H1 (cell line): ENCODE data around the gene GABRG3. TPM values are rescaled to one million over a fixed set of nuclear protein-coding genes. Genes with fewer than 3 reads are reported as not detected.

ENCODE experiments used
- CTCF ChIA-PET: fragments of 300-600 bp; sonication (Branson Sonifier 250); formaldehyde crosslinking; loops from one replicate; lab custom pipeline; 2021; ENCODE audit not compliant: partially characterized antibody; lab: Charles Lee
- POLR2A ChIA-PET: fragments of 300-600 bp; sonication (Branson Sonifier 250); formaldehyde crosslinking; loops from one replicate; lab custom pipeline; 2021; ENCODE audit warnings: inconsistent platforms; ENCODE audit not compliant: partially characterized antibody; lab: Charles Lee
- DNase-seq, 2 experiments: peaks; one replicate each; pipeline versions ENCODE4 v3.0.0 to v3.0.0-alpha.2; 2010 to 2022; ENCODE audit warnings: low spot score in 2 of 2, low read depth in 1 of 2, mixed read lengths in 1 of 2
- FAIRE-seq: peaks from 2 replicates; lab custom pipeline; 2011; peaks lifted over from hg19 to GRCh38; lab: Jason Lieb, UNC
- H2AFZ ChIP-seq: 2 replicates; pipeline ENCODE4 v1.8.1; 2012; ENCODE audit warnings: low read length, inconsistent platforms
- H2AK5ac ChIP-seq: 2 replicates; pipeline ENCODE4 v1.6.1; 2013; ENCODE audit warnings: low read depth, low read length
- H2BK120ac ChIP-seq: replicated peaks from 2 replicates; pipeline ENCODE3; 2013; ENCODE audit warnings: low read depth, low read length, inconsistent platforms
- H2BK12ac ChIP-seq: 2 replicates; pipeline ENCODE4 v1.6.1; 2013; ENCODE audit warnings: low read depth, low read length
- H2BK15ac ChIP-seq: 2 replicates; pipeline ENCODE4 v1.6.1; 2013; ENCODE audit warnings: low read length
- H2BK20ac ChIP-seq: 2 replicates; pipeline ENCODE4 v1.6.1; 2013; ENCODE audit warnings: low read length
- H2BK5ac ChIP-seq: 2 replicates; pipeline ENCODE4 v1.6.1; 2013; ENCODE audit warnings: low read depth, low read length
- H3K14ac ChIP-seq: 2 replicates; pipeline ENCODE4 v1.6.1; 2013; ENCODE audit warnings: inconsistent platforms; ENCODE audit not compliant: insufficient read length
- H3K18ac ChIP-seq: 2 replicates; pipeline ENCODE4 v1.6.1; 2013; ENCODE audit warnings: low read length; ENCODE audit errors: extremely low read depth
- H3K23ac ChIP-seq: 2 replicates; pipeline ENCODE4 v1.6.1; 2013; ENCODE audit warnings: inconsistent platforms; ENCODE audit not compliant: insufficient read length
- H3K23me2 ChIP-seq: 2 replicates; pipeline ENCODE4 v1.6.1; 2013; ENCODE audit warnings: low read depth, low read length
- H3K27ac ChIP-seq: 2 replicates; pipeline ENCODE4 v1.6.1; 2011; ENCODE audit warnings: low read depth, low read length, inconsistent platforms
- H3K27me3 ChIP-seq, 4 experiments: replicated peaks in 1 of 4; 1 replicate in 1 of 4; 2 replicates in 3 of 4; pipeline versions ENCODE4 v1.6.1 to v1.8.1; 2011 to 2013; ENCODE audit warnings: low read length in 3 of 4, mild to moderate bottlenecking in 3 of 4, inconsistent platforms in 2 of 4, mixed read lengths in 2 of 4, moderate library complexity in 1 of 4; ENCODE audit not compliant: control insufficient read depth in 3 of 4, insufficient read depth in 3 of 4; ENCODE audit errors: extremely low read depth in 1 of 4
- H3K36me3 ChIP-seq, 4 experiments: 2 replicates each; pipeline versions ENCODE4 v1.6.1 to v1.8.1; 2011 to 2013; ENCODE audit warnings: mild to moderate bottlenecking in 4 of 4, low read length in 3 of 4, moderate library complexity in 2 of 4, control low read depth in 1 of 4, inconsistent platforms in 1 of 4; ENCODE audit not compliant: insufficient read depth in 4 of 4, control insufficient read depth in 2 of 4
- H3K4ac ChIP-seq: replicated peaks from 2 replicates; pipeline ENCODE3; 2013; ENCODE audit warnings: low read length, low read depth, mixed read lengths, inconsistent platforms; ENCODE audit not compliant: insufficient read length
- H3K4me1 ChIP-seq, 4 experiments: replicated peaks in 1 of 4; 1 replicate in 1 of 4; 2 replicates in 3 of 4; pipeline versions ENCODE4 v1.6.1 to v1.8.1; 2011 to 2013; ENCODE audit warnings: low read length in 3 of 4, inconsistent platforms in 2 of 4, mixed read lengths in 1 of 4; ENCODE audit not compliant: insufficient read depth in 4 of 4, control insufficient read depth in 3 of 4
- H3K4me2 ChIP-seq, 2 experiments: 2 replicates each; pipeline versions ENCODE4 v1.6.1 to v1.8.1; 2011 to 2013; ENCODE audit warnings: low read depth in 2 of 2, low read length in 2 of 2, control low read depth in 1 of 2, inconsistent platforms in 1 of 2, mild to moderate bottlenecking in 1 of 2; ENCODE audit not compliant: insufficient read depth in 1 of 2
- H3K4me3 ChIP-seq, 4 experiments: fragments of 200-600, 300-600 bp in 1 of 4; sonication (generic), shearing (Covaris generic), sonication (Bioruptor Twin) in 1 of 4; 2 replicates each; pipeline versions ENCODE4 v1.5.1 to v1.8.1; 2011 to 2016; ENCODE audit warnings: low read length in 4 of 4, low read depth in 3 of 4, control low read depth in 2 of 4, inconsistent platforms in 2 of 4, mild to moderate bottlenecking in 2 of 4, mixed read lengths in 1 of 4, moderate library complexity in 1 of 4; ENCODE audit not compliant: insufficient read depth in 2 of 4; ENCODE audit errors: extremely low read depth in 1 of 4
- H3K56ac ChIP-seq: replicated peaks from 2 replicates; pipeline ENCODE3; 2013; ENCODE audit warnings: low read depth, mild to moderate bottlenecking, mixed read lengths, low read length, inconsistent platforms; ENCODE audit not compliant: insufficient read length
- H3K79me1 ChIP-seq: 2 replicates; pipeline ENCODE4 v1.6.1; 2013; ENCODE audit warnings: low read depth, low read length, control low read depth
- H3K79me2 ChIP-seq, 2 experiments: 2 replicates each; pipeline versions ENCODE4 v1.6.1 to v1.8.1; 2012 to 2013; ENCODE audit warnings: low read length in 2 of 2, mild to moderate bottlenecking in 2 of 2, inconsistent platforms in 1 of 2; ENCODE audit not compliant: insufficient read depth in 2 of 2, control insufficient read depth in 1 of 2
- H3K9ac ChIP-seq, 4 experiments: replicated peaks in 1 of 4; 1 replicate in 1 of 4; 2 replicates in 3 of 4; pipeline versions ENCODE4 v1.6.1 to v1.8.1; 2011 to 2013; ENCODE audit warnings: low read depth in 3 of 4, low read length in 3 of 4, control low read depth in 2 of 4, mild to moderate bottlenecking in 2 of 4, moderate library complexity in 2 of 4, inconsistent platforms in 1 of 4; ENCODE audit errors: extremely low read depth in 1 of 4
- H3K9me3 ChIP-seq, 2 experiments: 2 replicates each; pipeline versions ENCODE4 v1.6.1 to v1.8.1; 2012 to 2013; ENCODE audit warnings: mild to moderate bottlenecking in 2 of 2, moderate library complexity in 2 of 2, control low read depth in 1 of 2, inconsistent platforms in 1 of 2, low read depth in 1 of 2, low read length in 1 of 2, mixed read lengths in 1 of 2; ENCODE audit not compliant: insufficient read depth in 2 of 2
- H4K20me1 ChIP-seq, 2 experiments: replicated peaks in 1 of 2; 2 replicates each; pipeline versions ENCODE3 to v1.8.1; 2011 to 2013; ENCODE audit warnings: inconsistent platforms in 2 of 2, low read length in 2 of 2, mild to moderate bottlenecking in 1 of 2; ENCODE audit not compliant: insufficient read depth in 2 of 2, control insufficient read depth in 1 of 2
- H4K5ac ChIP-seq: 2 replicates; pipeline ENCODE4 v1.6.1; 2013; ENCODE audit warnings: low read length, low read depth, mixed read lengths, inconsistent platforms; ENCODE audit not compliant: insufficient read length
- H4K8ac ChIP-seq: 2 replicates; pipeline ENCODE4 v1.8.0; 2013; ENCODE audit warnings: mild to moderate bottlenecking, moderate library complexity, low read length, inconsistent platforms; ENCODE audit not compliant: insufficient read depth; ENCODE audit errors: extremely low read depth
- H4K91ac ChIP-seq: replicated peaks from 2 replicates; pipeline ENCODE3; 2013; ENCODE audit warnings: low read length, mixed read lengths, inconsistent platforms; ENCODE audit not compliant: insufficient read length
- EGR1 ChIP-seq: IDR thresholded peaks from 2 replicates; pipeline ENCODE4 v1.6.1; 2011; ENCODE audit warnings: low read depth, low read length, borderline replicate concordance
- JUN ChIP-seq: IDR thresholded peaks from 2 replicates; pipeline ENCODE4 v1.6.1; 2011; ENCODE audit warnings: low read depth, mild to moderate bottlenecking, improper control_type of control experiment, low read length
- KDM4A ChIP-seq: IDR thresholded peaks from one replicate; pipeline ENCODE4 v1.7.1; 2012; ENCODE audit warnings: low read depth, mild to moderate bottlenecking, moderate library complexity, low read length, inconsistent platforms; ENCODE audit not compliant: severe bottlenecking
- RAD21 ChIP-seq, 2 experiments: IDR thresholded peaks in 1 of 2; conservative IDR thresholded peaks in 1 of 2; 2 replicates each; pipeline ENCODE4 v1.6.1; 2011; ENCODE audit warnings: low read depth in 2 of 2, low read length in 2 of 2, improper control_type of control experiment in 1 of 2, inconsistent platforms in 1 of 2, mild to moderate bottlenecking in 1 of 2, moderate library complexity in 1 of 2
- RNF2 ChIP-seq: fragments of 200-900, 300-1000 bp; sonication (generic); IDR thresholded peaks from 2 replicates; pipeline ENCODE4 v1.7.1; 2016; ENCODE audit warnings: borderline replicate concordance, low read depth, mild to moderate bottlenecking, antibody characterized with exemption, low read length; ENCODE audit not compliant: poor library complexity, severe bottlenecking; ENCODE audit errors: missing control alignments
- TCF12 ChIP-seq: IDR thresholded peaks from 2 replicates; pipeline ENCODE4 v1.6.1; 2011; ENCODE audit warnings: low read depth, mild to moderate bottlenecking, low read length
- WGBS, 2 experiments: shearing (Covaris generic) in 1 of 2; methylation state at CpG; one replicate each; pipeline versions ENCODE4 v1.1.6 to v1.1.7; 2013 to 2015; ENCODE audit warnings: low lambda C conversion rate in 2 of 2, mixed read lengths in 2 of 2, inconsistent platforms in 1 of 2, low coverage in 1 of 2, missing lambda C conversion rate in 1 of 2; ENCODE audit not compliant: insufficient replicate concordance in 2 of 2, insufficient coverage in 1 of 2, insufficient read length in 1 of 2; ENCODE audit errors: extremely low coverage in 1 of 2, missing lambda C conversion rate in 1 of 2; 5-methylcytosine and 5-hydroxymethylcytosine counted together
- polyA plus RNA-seq, 7 experiments: library from polyadenylated mRNA; depleted of rRNA in 3 of 7; stranded (reverse) in 5 of 7; unstranded in 2 of 7; fragments of >200 nt in 5 of 7; fragments of 200-250 nt in 2 of 7; gene quantifications; 1 replicate in 5 of 7; 2 replicates in 1 of 7; 4 replicates in 1 of 7; pipeline versions ENCODE4 v1.2.1 to v1.2.3, GENCODE V29; 2011 to 2013; ENCODE audit warnings: missing spikeins in 2 of 7, mixed read lengths in 2 of 7
- total RNA-seq: library from RNA; stranded (reverse); fragmentation: NEBNext Ultra II Directional; extraction: Animal tissue kit (Norgen Biotek cat#: 25700); gene quantifications from 2 replicates; pipeline ENCODE4 v1.2.1, GENCODE V29; 2021

GABRG3 gene
- total and polyA plus RNA-seq, 2 of the 8 experiments (the other 6 are each of a cell fraction or from before 2014, with no cell fraction given), result 0.17 to 0.80 TPM

GRCh38 chr15:27123808-27124207 lies 152.8 kb downstream of the GABRG3 start:
- no peak overlapping the region; the same call in 1 of the 2 replicates for H4K8ac ChIP-seq
- H3K27ac ChIP-seq, result no peak overlapping the region
- no peak overlapping the region for H3K4me3 ChIP-seq
- H3K23ac ChIP-seq, result no peak overlapping the region
- POLR2A ChIA-PET, result no interaction called here
- H2BK12ac ChIP-seq, result no peak overlapping the region
- H3K23me2 ChIP-seq, result no peaks in the 10 kb centered on the region
- no peaks in the 10 kb centered on the region for H3K79me1 ChIP-seq
- H3K4me1 ChIP-seq, result peaks cover 0 to 2% (median 0%) of the 10 kb centered on the region in 4 experiments; a peak in 1 of 7 replicates
- H2AFZ ChIP-seq, result no peak overlapping the region
- H3K36me3 ChIP-seq, result no peaks in the 10 kb centered on the region
- no peak overlapping the region for H3K18ac ChIP-seq
- CTCF ChIA-PET, result no interaction called here
- H2BK20ac ChIP-seq, result no peak overlapping the region
- no peak overlapping the region for H3K56ac ChIP-seq
- H2AK5ac ChIP-seq, result no peak overlapping the region
- no peaks in the 10 kb centered on the region for H3K9me3 ChIP-seq
- WGBS, 2 experiments, result 93% methylated on average over 7 of the region's 7 CpGs; no CpG with 5 or more reads in 1 of the 2 experiments
- no peak overlapping the region for H3K14ac ChIP-seq
- no peak overlapping the region for H3K9ac ChIP-seq
- no peak overlapping the region for H3K4me2 ChIP-seq
- H3K27me3 ChIP-seq, result no peaks in the 10 kb centered on the region
- H4K5ac ChIP-seq, result no peak overlapping the region
- no peak for FAIRE-seq
- TF ChIP-seq RAD21 (IDR thresholded peaks at IDR 0.05 in 1 of 2, conservative IDR thresholded peaks at IDR 0.05 in 1 of 2; ENCODE audit: low read depth in 2 of 2, low read length in 2 of 2) (no peak), KDM4A (no peak), EGR1 (no peak), TCF12 (no peak), JUN (no peak), RNF2 (no peak)
- TF ChIP-seq, all 59 proteins: peak for 0
- DNase-seq, result no peak
- Histone ChIP-seq H3K79me2 (no peaks in the 10 kb centered on the region), H3K4ac (no peak overlapping the region), H2BK15ac (no peak overlapping the region), H2BK5ac (no peak overlapping the region), H2BK120ac (no peak overlapping the region), H4K91ac (no peak overlapping the region), H4K20me1 (no peaks in the 10 kb centered on the region)
